Heart right ventricle (tissue), 16 donors: ENCODE measurements around the gene ATP6AP2. TPM values are rescaled to one million over a fixed set of nuclear protein-coding genes. Genes with fewer than 3 reads are reported as not detected.

ENCODE experiments used
- ATAC-seq, 8 donors: fragments of 200-7000 bp; cut with Tn5 transposase; one replicate each; pipeline ENCODE4 v1.9.1; 2020; ENCODE audit warnings: mild to moderate bottlenecking in 8 of 8, moderate library complexity in 8 of 8, moderate number of reproducible peaks in 1 of 8
- DNase-seq, 2 donors: peaks; one replicate each; pipeline ENCODE4 v3.0.0-alpha.2; 2020
- H3K27ac ChIP-seq, 10 donors: fragments of 200-600 bp; sonication (generic) in 2 of 10; one replicate each; pipeline versions ENCODE4 v1.5.0 to v1.8.0; 2020 to 2022; ENCODE audit warnings: mild to moderate bottlenecking in 3 of 10
- H3K27me3 ChIP-seq, 7 donors: fragments of 200-600 bp; one replicate each; pipeline ENCODE4 v1.8.0; 2021 to 2022; ENCODE audit warnings: mild to moderate bottlenecking in 2 of 7
- H3K36me3 ChIP-seq, 9 donors: fragments of 200-600 bp; sonication (generic) in 1 of 9; one replicate each; pipeline versions ENCODE4 v1.5.0 to v1.8.0; 2020 to 2022; ENCODE audit warnings: mild to moderate bottlenecking in 2 of 9
- H3K4me1 ChIP-seq, 9 donors: fragments of 200-600 bp; sonication (generic) in 1 of 9; one replicate each; pipeline versions ENCODE4 v1.5.0 to v1.8.0; 2020 to 2022; ENCODE audit warnings: mild to moderate bottlenecking in 4 of 9
- H3K4me3 ChIP-seq, 10 donors: fragments of 200-600 bp; sonication (generic) in 2 of 10; one replicate each; pipeline versions ENCODE4 v1.5.0 to v1.8.0; 2020 to 2022; ENCODE audit warnings: mild to moderate bottlenecking in 7 of 10, moderate library complexity in 2 of 10
- H3K9me3 ChIP-seq, 11 donors: fragments of 200-600 bp in 10 of 11; sonication (generic) in 2 of 11; one replicate each; pipeline versions ENCODE4 v1.5.0 to v1.8.0; 2013 to 2022; ENCODE audit warnings: mild to moderate bottlenecking in 2 of 11, control low read depth in 1 of 11, moderate library complexity in 1 of 11
- WGBS, 2 donors: extraction: QIAGEN DNeasy Blood & Tissue Kit; methylation state at CpG; one replicate each; pipeline ENCODE4 v1.1.7; 2013; ENCODE audit warnings: inconsistent platforms in 1 of 2; 5-methylcytosine and 5-hydroxymethylcytosine counted together
- intact Hi-C, 10 donors: fragments of 100-400 bp; cut with DNase I; formaldehyde crosslinking; loops; one replicate each; pipeline versions ENCODE4 v1.11.1 to v1.14.2; 2022
- polyA plus RNA-seq, 2 donors: library from polyadenylated mRNA; stranded (reverse); fragments of 200-250 nt; gene quantifications; one replicate each; pipeline ENCODE4 v1.2.3, GENCODE V29; 2013
- total RNA-seq, 10 donors: library from RNA; stranded (reverse); fragmentation: NEBNext Ultra II Directional in 3 of 10; extraction: Animal tissue kit (Norgen Biotek cat#: 25700) in 3 of 10; gene quantifications; one replicate each; pipeline versions ENCODE4 v1.2.1 to v1.2.4, GENCODE V29; 2021 to 2023
- TF ChIP-seq, protein P1 (sequence below), 9 donors: fragments of 200-600 bp; sonication (generic) in 2 of 9; IDR thresholded peaks; one replicate each; pipeline versions ENCODE4 v1.5.0 to v1.8.0; 2021 to 2022; ENCODE audit warnings: antibody characterized with exemption in 9 of 9, mild to moderate bottlenecking in 5 of 9, moderate library complexity in 1 of 9
- donor health status: Arrhythmogenic right ventricular cardiomyopathy.
- donor health status: ischemic (EF 13 %, LVEDD 7.1; RV severe dilation, severe dysfunction).
- donor health status: healthy with polysubstance abuse.
- donor health status: DM: no; HTN: yes; CAD: no.
- donor health status: DM: no; HTN: no; CAD: no.
- donor health status: ischemic (EF 25% LVEDD 6.9; RV normal size, moderate dysfunction).
- donor health status: ischemic (EF 25% LVEDD 5.7; RV mildly dilated, moderate dysfunction).
- donor health status: healthy.
- donor health status: DM: yes; HTN: yes; CAD: no.
- donor health status: Ischemic cardiomyopathy.
- donor health status: ischemic (EF 35%, LVEDD 5.7; RV mildly dilated, moderate dysfunction).
- donor health status: nonischemic (EF 11% LVEDD 7.7; RV severe dilation, severe dysfunction).
- donor health status: DM: yes; HTN: yes; CAD: no.
- donor health status: PGD.
- donor health status: ischemic (EF 29% LVEDD 5.4; RV normal size, mild dysfunction).
- donor health status: nonischemic (EF 23%, LVEDD 6.1; RV moderate dilation, normal function).

ATP6AP2 gene
- total and polyA plus RNA-seq, 12 donors, result 28.0 to 62.1 (median 46.8) TPM

DNA sequence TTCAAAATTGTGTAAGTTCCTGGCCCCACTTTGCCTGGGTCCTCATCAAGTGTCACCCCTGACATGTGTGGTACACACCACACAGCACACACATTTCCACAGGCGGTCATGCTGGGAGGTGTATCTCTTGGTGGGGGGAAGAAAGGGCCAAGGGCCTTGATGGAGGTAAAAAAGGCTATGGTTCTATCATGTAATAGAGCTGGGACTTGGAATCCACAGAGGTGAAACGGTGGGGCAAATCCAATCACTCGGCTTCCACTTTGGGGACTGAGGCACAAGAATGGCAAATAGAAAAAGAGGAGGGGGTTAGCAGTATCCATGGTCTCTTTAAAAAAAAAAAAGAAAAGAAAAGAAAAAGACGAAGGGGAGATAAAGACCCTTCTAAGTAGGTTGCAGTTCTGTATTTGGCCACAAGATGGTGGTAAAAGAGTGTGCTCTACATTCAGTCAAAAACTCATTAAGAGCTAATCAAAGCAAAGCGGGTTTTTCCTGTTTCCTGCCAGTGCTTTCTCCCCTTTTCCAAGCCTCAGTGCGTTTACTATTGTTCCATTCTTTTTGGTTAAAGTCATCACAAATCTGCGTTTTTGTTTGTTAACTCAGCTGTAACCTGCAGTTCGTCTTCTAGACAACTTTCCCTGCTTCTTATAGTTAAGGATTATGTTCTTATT is 37.0 kb upstream of the ATP6AP2 start:
- 8 to 9% methylated on average over 8 of the region's 8 CpGs for WGBS, 2 donors
- Histone ChIP-seq H3K4me1 (peaks cover 0 to 17% (median 0%) of the 10 kb centered on the region in 9 donors), H3K4me3 (no peak overlapping the region), H3K27me3 (peaks cover 0 to 79% (median 0%) of the 10 kb centered on the region in 7 donors), H3K36me3 (no peaks in the 10 kb centered on the region), H3K9me3 (no peaks in the 10 kb centered on the region), H3K27ac (no peak overlapping the region)
- intact Hi-C loops, result loop anchor here in 4 of 10 donors (5.0 to 10.0 kb wide), 3 partner anchors 101 to 251 kb away; partner anchors contain the start of gene CXorf38 (in 3 of the 4)
- ATAC-seq (peak in 2 of 8 donors; percentile 25 to 37), DNase-seq (peak in 1 of 2 donors; percentile 5)
- TF ChIP-seq, protein P1, sequence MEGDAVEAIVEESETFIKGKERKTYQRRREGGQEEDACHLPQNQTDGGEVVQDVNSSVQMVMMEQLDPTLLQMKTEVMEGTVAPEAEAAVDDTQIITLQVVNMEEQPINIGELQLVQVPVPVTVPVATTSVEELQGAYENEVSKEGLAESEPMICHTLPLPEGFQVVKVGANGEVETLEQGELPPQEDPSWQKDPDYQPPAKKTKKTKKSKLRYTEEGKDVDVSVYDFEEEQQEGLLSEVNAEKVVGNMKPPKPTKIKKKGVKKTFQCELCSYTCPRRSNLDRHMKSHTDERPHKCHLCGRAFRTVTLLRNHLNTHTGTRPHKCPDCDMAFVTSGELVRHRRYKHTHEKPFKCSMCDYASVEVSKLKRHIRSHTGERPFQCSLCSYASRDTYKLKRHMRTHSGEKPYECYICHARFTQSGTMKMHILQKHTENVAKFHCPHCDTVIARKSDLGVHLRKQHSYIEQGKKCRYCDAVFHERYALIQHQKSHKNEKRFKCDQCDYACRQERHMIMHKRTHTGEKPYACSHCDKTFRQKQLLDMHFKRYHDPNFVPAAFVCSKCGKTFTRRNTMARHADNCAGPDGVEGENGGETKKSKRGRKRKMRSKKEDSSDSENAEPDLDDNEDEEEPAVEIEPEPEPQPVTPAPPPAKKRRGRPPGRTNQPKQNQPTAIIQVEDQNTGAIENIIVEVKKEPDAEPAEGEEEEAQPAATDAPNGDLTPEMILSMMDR (IDR thresholded peaks at IDR 0.05), result peak; percentile 46 to 91 (median 76)

DNA sequence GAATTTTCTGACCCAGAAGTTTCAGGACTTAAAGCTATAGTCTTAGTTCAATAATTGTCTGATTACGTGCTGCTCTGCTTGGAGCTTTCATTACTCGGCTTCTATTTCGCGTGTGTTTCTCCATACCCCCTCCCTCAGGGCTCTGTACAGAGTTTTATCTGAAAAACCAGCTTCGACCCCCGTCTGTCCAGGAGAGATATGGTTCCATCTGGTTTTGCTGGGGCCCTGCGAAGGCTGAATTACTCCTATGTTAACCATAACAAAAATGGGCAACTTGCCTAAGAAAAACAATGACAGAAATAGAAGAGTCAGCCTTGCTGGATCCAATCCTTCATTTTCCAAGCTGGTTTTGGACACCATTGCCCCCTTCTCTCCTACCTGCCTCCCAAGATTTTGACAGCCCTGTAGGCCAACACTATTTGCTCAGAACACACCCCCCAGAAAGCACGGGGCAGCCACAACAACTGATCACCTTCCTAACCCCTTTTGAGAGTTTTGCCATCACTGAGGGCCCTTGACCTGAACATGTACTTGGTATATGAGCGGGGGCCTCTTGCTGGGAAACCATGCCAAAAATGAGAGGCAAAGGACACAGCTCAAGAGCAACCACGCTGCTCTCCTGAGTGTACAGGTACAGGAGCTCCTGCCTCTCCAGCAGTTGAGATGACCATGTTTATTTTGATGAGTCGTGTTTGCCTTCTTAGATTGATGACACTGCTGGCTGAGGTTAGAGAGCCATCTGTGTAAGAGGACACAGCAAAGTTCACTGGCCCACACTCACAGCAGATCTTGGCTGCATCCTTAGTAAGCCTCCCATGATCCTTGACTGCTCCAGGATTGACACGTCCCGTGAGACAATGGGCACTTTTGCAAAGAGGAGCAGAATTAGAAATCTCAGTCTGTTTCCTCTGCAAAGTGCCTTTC is 36.2 kb upstream of the ATP6AP2 start:
- WGBS, 2 donors, result 56 to 61% methylated on average over 13 of the region's 13 CpGs
- Histone ChIP-seq H3K4me1 (peaks cover 0 to 9% (median 0%) of the 10 kb centered on the region in 9 donors), H3K27ac (no peak overlapping the region), H3K4me3 (no peak overlapping the region), H3K27me3 (peaks cover 0 to 71% (median 0%) of the 10 kb centered on the region in 7 donors), H3K36me3 (no peaks in the 10 kb centered on the region), H3K9me3 (no peaks in the 10 kb centered on the region)
- ATAC-seq (no peak), DNase-seq (no peak)
- TF ChIP-seq, protein P1 (IDR thresholded peaks at IDR 0.05), result no peak
- intact Hi-C loops, result loop anchor here in 4 of 10 donors (5.0 to 10.0 kb wide), 3 partner anchors 100 to 250 kb away; partner anchors contain the start of gene CXorf38 (in 3 of the 4)

GRCh38 chrX:40546870-40547269 is 33.9 kb upstream of the ATP6AP2 start:
- no peak overlapping the region for H3K27ac ChIP-seq

More at GRCh38 chrX:40546870-40547269, 33.9 kb upstream of the ATP6AP2 start:
- WGBS, 2 donors, result 94 to 98% methylated on average over 2 of the region's 2 CpGs
- intact Hi-C loops, result loop anchor here in 4 of 10 donors (10.0 kb wide), 2 partner anchors 98 to 248 kb away; partner anchors contain the start of gene CXorf38 (in 3 of the 4)
- H3K36me3 ChIP-seq, result no peaks in the 10 kb centered on the region
- H3K4me1 ChIP-seq, result peaks cover 0 to 5% (median 0%) of the 10 kb centered on the region in 9 donors
- H3K27me3 ChIP-seq, result peaks cover 0 to 66% (median 0%) of the 10 kb centered on the region in 7 donors
- TF ChIP-seq, protein P1 (IDR thresholded peaks at IDR 0.05), result no peak
- no peak overlapping the region for H3K4me3 ChIP-seq
- H3K9me3 ChIP-seq, result no peaks in the 10 kb centered on the region
- DNase-seq (no peak), ATAC-seq (no peak)
